Amygdala (tissue), 56 donors: ENCODE measurements around the gene CTDNEP1.
A peak's percentile ranks its signal among the peaks of the same experiment; 100 is the strongest.

Experiments
- DNase-seq, 56 donors: peaks; one replicate each; lab custom pipeline; 2025; lab: John Stamatoyannopoulos, UW

The CTDNEP1 gene

GRCh38 chr17:7219229-7219811 is 32.2 kb downstream of the CTDNEP1 start:
- DNase-seq: no peak

GRCh38 chr17:7218758-7219157 is 32.8 kb downstream of the CTDNEP1 start:
- no peak for DNase-seq

GRCh38 chr17:7218166-7218565 is 33.4 kb downstream of the CTDNEP1 start:
- no peak for DNase-seq

GRCh38 chr17:7217113-7217987 is 34.2 kb downstream of the CTDNEP1 start:
- peak in 28 of 56 donors; percentile 19 to 59 (median 40) for DNase-seq

- DNase-seq: no peak
These were observed 35.1 kb downstream of the CTDNEP1 start for GRCh38 chr17:7216242-7217112.

GRCh38 chr17:7215652-7216180 is 35.8 kb downstream of the CTDNEP1 start:
- DNase-seq: peak in 1 of 56 donors; percentile 9

- DNase-seq: peak in 4 of 56 donors; percentile 41 to 90 (median 72)
These were observed 36.3 kb downstream of the CTDNEP1 start for GRCh38 chr17:7215136-7215638.

- DNase-seq: peak; percentile 68 to 98 (median 95)
These were observed 37.0 kb downstream of the CTDNEP1 start for GRCh38 chr17:7214300-7215135.

- peak in 37 of 56 donors; percentile 51 to 92 (median 74) for DNase-seq
These were observed 37.6 kb downstream of the CTDNEP1 start for GRCh38 chr17:7213895-7214299.

- DNase-seq: no peak
These were observed 39.9 kb downstream of the CTDNEP1 start for GRCh38 chr17:7211491-7212273.

- DNase-seq: no peak
These were observed 42.6 kb downstream of the CTDNEP1 start for GRCh38 chr17:7208754-7209460.

GRCh38 chr17:7208027-7208571 is 43.4 kb downstream of the CTDNEP1 start:
- DNase-seq: no peak

GRCh38 chr17:7207120-7208001 is 44.2 kb downstream of the CTDNEP1 start:
- peak in 2 of 56 donors; percentile 13 to 35 for DNase-seq

GRCh38 chr17:7205561-7205960 is 46.0 kb downstream of the CTDNEP1 start:
- no peak for DNase-seq

- DNase-seq: peak in 55 of 56 donors; percentile 37 to 94 (median 78)
These were observed 46.6 kb downstream of the CTDNEP1 start for GRCh38 chr17:7204828-7205461.

GRCh38 chr17:7204336-7204735 is 47.2 kb downstream of the CTDNEP1 start:
- peak in 10 of 56 donors; percentile 23 to 62 (median 39) for DNase-seq
